H9 (cell line): ENCODE results near the gene EVI2A. TPM values are rescaled to one million over a fixed set of nuclear protein-coding genes. Genes with fewer than 3 reads are reported as not detected.
A peak's percentile ranks its signal among the peaks of the same experiment; 100 is the strongest.

ENCODE experiments used
- DNase-seq: peaks from one replicate; pipeline ENCODE4 v3.0.0-alpha.2; 2017
- H2AFZ ChIP-seq: one replicate; pipeline ENCODE4 v1.6.1; 2013; ENCODE audit warnings: mild to moderate bottlenecking, low read length, control low read depth, moderate library complexity
- H2AK5ac ChIP-seq: 2 replicates; pipeline ENCODE4 v1.6.1; 2013; ENCODE audit warnings: low read length, control low read depth, mixed read lengths; ENCODE audit not compliant: insufficient read length
- H2BK120ac ChIP-seq: one replicate; pipeline ENCODE4 v1.6.1; 2013; ENCODE audit warnings: low read depth, mild to moderate bottlenecking, low read length, control low read depth, inconsistent platforms; ENCODE audit not compliant: poor library complexity, severe bottlenecking
- H2BK12ac ChIP-seq: 2 replicates; pipeline ENCODE4 v1.6.1; 2013; ENCODE audit warnings: low read length, control low read depth, mixed read lengths, low read depth; ENCODE audit not compliant: insufficient read length
- H2BK15ac ChIP-seq: 2 replicates; pipeline ENCODE4 v1.6.1; 2013; ENCODE audit warnings: low read depth, low read length, control low read depth
- H2BK20ac ChIP-seq: one replicate; pipeline ENCODE4 v1.6.1; 2013; ENCODE audit warnings: low read depth, mild to moderate bottlenecking, low read length, control low read depth, inconsistent platforms; ENCODE audit not compliant: poor library complexity, severe bottlenecking
- H2BK5ac ChIP-seq: 2 replicates; pipeline ENCODE4 v1.6.1; 2013; ENCODE audit warnings: low read length, control low read depth, mixed read lengths; ENCODE audit not compliant: insufficient read length
- H3K14ac ChIP-seq: 2 replicates; pipeline ENCODE4 v1.6.1; 2013; ENCODE audit warnings: low read length, control low read depth; ENCODE audit not compliant: insufficient read depth
- H3K18ac ChIP-seq: 2 replicates; pipeline ENCODE4 v1.6.1; 2013; ENCODE audit warnings: low read depth, mild to moderate bottlenecking, mixed read lengths, low read length, control low read depth; ENCODE audit not compliant: insufficient read length
- H3K23ac ChIP-seq: 2 replicates; pipeline ENCODE4 v1.6.1; 2013; ENCODE audit warnings: low read length, control low read depth, mixed read lengths, low read depth; ENCODE audit not compliant: insufficient read length
- H3K23me2 ChIP-seq: 2 replicates; pipeline ENCODE4 v1.6.1; 2013; ENCODE audit warnings: low read depth, mild to moderate bottlenecking, mixed read lengths, low read length, control low read depth; ENCODE audit not compliant: insufficient read length, poor library complexity, severe bottlenecking
- H3K27ac ChIP-seq: 2 replicates; pipeline ENCODE4 v1.5.1; 2013; ENCODE audit warnings: low read length, control low read depth, mixed read lengths, low read depth; ENCODE audit not compliant: insufficient read length
- H3K27me3 ChIP-seq: 2 replicates; pipeline ENCODE4 v1.6.1; 2013; ENCODE audit warnings: low read length, control low read depth, inconsistent platforms; ENCODE audit not compliant: insufficient read depth
- H3K4ac ChIP-seq: 2 replicates; pipeline ENCODE4 v1.6.1; 2013; ENCODE audit warnings: low read depth, mild to moderate bottlenecking, control low read depth, inconsistent platforms, low read length, moderate library complexity
- H3K4me1 ChIP-seq: 2 replicates; pipeline ENCODE4 v1.6.1; 2013; ENCODE audit warnings: low read length, control low read depth, inconsistent platforms; ENCODE audit not compliant: insufficient read depth
- H3K4me2 ChIP-seq: 2 replicates; pipeline ENCODE4 v1.6.1; 2013; ENCODE audit warnings: low read length, control low read depth, mixed read lengths; ENCODE audit not compliant: insufficient read length, insufficient read depth
- H3K56ac ChIP-seq: 2 replicates; pipeline ENCODE4 v1.6.1; 2013; ENCODE audit warnings: low read depth, mild to moderate bottlenecking, mixed read lengths, low read length, control low read depth; ENCODE audit not compliant: insufficient read length
- H3K79me1 ChIP-seq: 2 replicates; pipeline ENCODE4 v1.6.1; 2013; ENCODE audit warnings: low read depth, mild to moderate bottlenecking, moderate library complexity, low read length, control low read depth, inconsistent platforms; ENCODE audit not compliant: insufficient read depth, poor library complexity, severe bottlenecking
- H3K79me2 ChIP-seq: 2 replicates; pipeline ENCODE4 v1.6.1; 2013; ENCODE audit warnings: low read length, control low read depth, inconsistent platforms; ENCODE audit not compliant: insufficient read depth
- H3K9ac ChIP-seq: 2 replicates; pipeline ENCODE4 v1.6.1; 2013; ENCODE audit warnings: low read length, control low read depth, mixed read lengths; ENCODE audit not compliant: insufficient read length; ENCODE audit errors: extremely low read depth
- H3K9me3 ChIP-seq: one replicate; pipeline ENCODE4 v1.6.1; 2013; ENCODE audit warnings: low read depth, low read length, inconsistent platforms; ENCODE audit not compliant: control insufficient read depth
- H3T11ph ChIP-seq: one replicate; pipeline ENCODE4 v1.6.1; 2013; ENCODE audit warnings: mild to moderate bottlenecking, low read length, control low read depth, inconsistent platforms
- H4K20me1 ChIP-seq: one replicate; pipeline ENCODE4 v1.6.1; 2013; ENCODE audit not compliant: control insufficient read depth, insufficient read length, insufficient read depth
- H4K5ac ChIP-seq: 2 replicates; pipeline ENCODE4 v1.6.1; 2013; ENCODE audit warnings: low read depth, mild to moderate bottlenecking, mixed read lengths, low read length, control low read depth; ENCODE audit not compliant: insufficient read length
- H4K8ac ChIP-seq: replicated peaks from 2 replicates; pipeline ENCODE4 v1.6.1; 2013; ENCODE audit warnings: low read length, control low read depth, mixed read lengths, low read depth; ENCODE audit not compliant: insufficient read length
- H4K91ac ChIP-seq: 2 replicates; pipeline ENCODE4 v1.6.1; 2013; ENCODE audit warnings: low read depth, mild to moderate bottlenecking, moderate library complexity, mixed read lengths, low read length, control low read depth; ENCODE audit not compliant: insufficient read length
- H3K27ac Mint-ChIP-seq, 3 experiments: 2 replicates in 2 of 3; 3 replicates in 1 of 3; pipeline ENCODE4 v1.8.0; 2020 to 2021; ENCODE audit warnings: mixed read lengths in 3 of 3, mild to moderate bottlenecking in 1 of 3, moderate library complexity in 1 of 3
- H3K27me3 Mint-ChIP-seq: 2 replicates; pipeline ENCODE4 v1.8.0; 2021; ENCODE audit warnings: low read depth, mild to moderate bottlenecking, moderate library complexity, mixed read lengths
- H3K36me3 Mint-ChIP-seq, 3 experiments: 2 replicates in 2 of 3; 3 replicates in 1 of 3; pipeline ENCODE4 v1.8.0; 2020 to 2021; ENCODE audit warnings: low read depth in 3 of 3, mixed read lengths in 3 of 3; ENCODE audit not compliant: insufficient read depth in 1 of 3
- H3K4me1 Mint-ChIP-seq, 2 experiments: 2 replicates each; pipeline ENCODE4 v1.8.0; 2020; ENCODE audit warnings: mixed read lengths in 2 of 2
- H3K4me3 Mint-ChIP-seq, 2 experiments: 2 replicates in 1 of 2; 3 replicates in 1 of 2; pipeline ENCODE4 v1.8.0; 2020 to 2021; ENCODE audit warnings: mild to moderate bottlenecking in 2 of 2, mixed read lengths in 2 of 2, moderate library complexity in 1 of 2
- H3K9me3 Mint-ChIP-seq, 2 experiments: 2 replicates in 1 of 2; 3 replicates in 1 of 2; pipeline ENCODE4 v1.8.0; 2020; ENCODE audit warnings: mild to moderate bottlenecking in 2 of 2, mixed read lengths in 2 of 2, moderate library complexity in 1 of 2
- CTCF ChIP-seq: fragments of 200-600 bp; sonication (generic); conservative IDR thresholded peaks from 3 replicates; pipeline ENCODE4 v1.8.0; 2021; ENCODE audit warnings: antibody characterized with exemption, mild to moderate bottlenecking
- WGBS: extraction: QIAGEN DNeasy Blood & Tissue Kit; methylation state at CpG from one replicate; pipeline ENCODE4 v1.1.7; 2013; ENCODE audit warnings: missing lambda C conversion rate, low lambda C conversion rate, mixed read lengths; ENCODE audit not compliant: insufficient read length; ENCODE audit errors: extremely low coverage; 5-methylcytosine and 5-hydroxymethylcytosine counted together
- total RNA-seq: library from RNA; stranded (reverse); gene quantifications from 2 replicates; pipeline ENCODE4 v1.2.1, GENCODE V29; 2021

Gene EVI2A
- total RNA-seq, 1 experiment from 2014 or later = not detected

GRCh38 chr17:31269036-31269577, 52.3 kb downstream of the EVI2A start:
- Histone ChIP-seq H4K8ac (no peak overlapping the region), H2BK20ac (no peak overlapping the region), H3K18ac (no peak overlapping the region), H3K79me2 (no peaks in the 10 kb centered on the region), H3K56ac (no peak overlapping the region), H3K4me2 (no peak overlapping the region), H4K5ac (no peak overlapping the region), H3K4ac (no peak overlapping the region), H3K23me2 (no peaks in the 10 kb centered on the region), H3K14ac (no peak overlapping the region), H2BK5ac (no peak overlapping the region), H3K9ac (no peak overlapping the region), H2AK5ac (no peak overlapping the region), H4K20me1 (no peaks in the 10 kb centered on the region), H4K91ac (no peak overlapping the region), H3K23ac (no peak overlapping the region), H3K27ac (peak overlapping the region; percentile 68), H3T11ph (no peak overlapping the region), H2BK12ac (no peak overlapping the region), H3K9me3 (no peaks in the 10 kb centered on the region), H2BK15ac (no peak overlapping the region), H3K4me1 (0 out of 2 replicates have a peak, but pooled peaks cover 3% of the 10 kb centered on the region), H2AFZ (no peak overlapping the region), H3K27me3 (no peaks in the 10 kb centered on the region), H2BK120ac (no peak overlapping the region), H3K79me1 (no peaks in the 10 kb centered on the region)
- no CpG with 5 or more reads among the region's 2 CpGs for WGBS
- TF ChIP-seq CTCF = no peak
- no peaks in the 10 kb centered on the region for H3K9me3 Mint-ChIP-seq
- H3K27me3 Mint-ChIP-seq = no peaks in the 10 kb centered on the region
- peak overlapping the region in 1 of 3 experiments; percentile 74; a peak in 2 of 7 replicates for H3K27ac Mint-ChIP-seq
- DNase-seq = no peak
- no peak overlapping the region for H3K4me3 Mint-ChIP-seq
- peaks cover 8 to 11% of the 10 kb centered on the region in 2 experiments for H3K4me1 Mint-ChIP-seq
- H3K36me3 Mint-ChIP-seq = peaks cover 4 to 49% (median 29%) of the 10 kb centered on the region in 3 experiments; a peak in 6 of 7 replicates

Other genes starting within 250 kb of the EVI2A start
- 37.9 and 38.1 TPM in 2 replicates for gene NF1, start 226.6 kb downstream of the EVI2A start, total RNA-seq
- gene OMG, start 24.4 kb downstream of the EVI2A start, total RNA-seq = not detected in 2 replicates
- not detected in 2 replicates for gene EVI2B, start 7.6 kb downstream of the EVI2A start, total RNA-seq
- gene RAB11FIP4, start 70.1 kb upstream of the EVI2A start, total RNA-seq = 25.7 and 26.1 TPM in 2 replicates